GM21423 (cell line): ENCODE data around the gene CXorf65.
A peak's percentile ranks its signal among the peaks of the same experiment; 100 is the strongest.

Experiments used
- ATAC-seq: cut with Tn5 transposase; IDR thresholded peaks from one replicate; pipeline ENCODE4 v1.9.1; 2021; ENCODE audit warnings: mild to moderate bottlenecking, moderate library complexity; ENCODE audit not compliant: unreplicated experiment

CXorf65 gene

DNA sequence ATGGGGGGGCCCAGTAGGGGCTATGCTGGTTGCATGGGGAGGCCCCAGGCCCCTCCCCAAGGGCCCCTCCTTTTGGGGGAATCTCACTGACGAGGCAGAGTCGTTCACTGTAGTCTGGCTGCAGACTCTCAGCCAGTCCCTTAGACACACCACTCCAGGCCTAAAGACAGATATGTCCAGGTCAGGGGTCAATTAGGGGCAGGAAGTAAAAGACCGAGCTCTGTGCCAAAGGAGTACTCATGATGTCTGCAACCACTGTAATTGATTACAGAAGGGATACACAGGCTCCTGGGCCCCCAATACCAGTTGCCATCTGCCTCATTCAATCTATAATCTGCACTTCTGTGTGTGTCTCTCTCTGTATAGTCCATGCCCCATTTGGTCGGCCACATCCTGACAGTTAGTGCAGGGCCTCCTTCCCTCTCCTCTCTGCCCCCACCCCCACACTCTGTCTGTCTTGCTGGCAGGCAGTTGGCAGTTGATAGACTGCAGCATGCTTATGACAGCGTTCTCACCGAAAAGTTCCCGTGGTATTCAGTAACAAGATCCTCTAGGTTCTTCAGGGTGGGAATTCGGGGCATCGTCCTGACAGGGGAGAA is 1.3 kb upstream of the CXorf65 start:
- ATAC-seq = no peak

DNA sequence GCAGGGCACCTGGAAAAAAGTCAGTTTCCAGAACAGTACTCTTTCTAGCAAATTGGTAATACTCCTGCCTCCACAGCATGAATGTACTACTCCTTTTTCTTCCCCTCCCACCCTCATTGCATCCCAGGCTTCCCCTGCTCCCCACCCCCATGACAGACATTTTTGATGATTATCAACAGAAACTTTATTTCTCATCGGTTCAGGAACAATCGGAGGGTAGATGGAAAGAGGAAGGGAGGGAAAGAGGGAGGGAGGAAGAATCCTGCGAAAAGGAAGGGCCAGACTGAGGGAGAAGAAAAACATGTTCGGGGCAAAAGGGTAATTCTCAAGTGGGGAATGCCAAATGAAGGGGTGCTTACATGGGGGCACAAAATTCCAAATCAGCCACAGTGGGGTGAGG is 705 bp upstream of the CXorf65 start:
- no peak for ATAC-seq

DNA sequence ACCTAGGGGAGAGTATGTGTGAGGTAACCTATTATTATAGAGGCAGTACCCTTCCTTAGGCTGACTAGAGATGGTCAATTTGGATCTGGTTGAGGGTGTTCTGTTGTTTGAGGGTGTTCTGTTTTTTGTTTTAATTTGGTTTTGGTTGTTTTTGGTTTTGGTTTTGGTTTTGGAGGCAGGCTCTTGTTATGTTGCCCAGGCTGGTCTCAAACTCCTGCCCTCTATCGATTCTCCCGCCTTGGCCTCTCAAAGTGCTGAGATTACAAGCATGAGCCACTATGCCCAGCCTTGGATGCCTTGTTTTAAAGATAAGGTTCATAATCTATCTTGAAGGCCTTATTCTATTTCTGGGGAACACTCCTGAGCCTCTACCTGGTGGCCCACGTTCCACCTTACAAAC is 912 bp downstream of the CXorf65 start:
- ATAC-seq = no peak

DNA sequence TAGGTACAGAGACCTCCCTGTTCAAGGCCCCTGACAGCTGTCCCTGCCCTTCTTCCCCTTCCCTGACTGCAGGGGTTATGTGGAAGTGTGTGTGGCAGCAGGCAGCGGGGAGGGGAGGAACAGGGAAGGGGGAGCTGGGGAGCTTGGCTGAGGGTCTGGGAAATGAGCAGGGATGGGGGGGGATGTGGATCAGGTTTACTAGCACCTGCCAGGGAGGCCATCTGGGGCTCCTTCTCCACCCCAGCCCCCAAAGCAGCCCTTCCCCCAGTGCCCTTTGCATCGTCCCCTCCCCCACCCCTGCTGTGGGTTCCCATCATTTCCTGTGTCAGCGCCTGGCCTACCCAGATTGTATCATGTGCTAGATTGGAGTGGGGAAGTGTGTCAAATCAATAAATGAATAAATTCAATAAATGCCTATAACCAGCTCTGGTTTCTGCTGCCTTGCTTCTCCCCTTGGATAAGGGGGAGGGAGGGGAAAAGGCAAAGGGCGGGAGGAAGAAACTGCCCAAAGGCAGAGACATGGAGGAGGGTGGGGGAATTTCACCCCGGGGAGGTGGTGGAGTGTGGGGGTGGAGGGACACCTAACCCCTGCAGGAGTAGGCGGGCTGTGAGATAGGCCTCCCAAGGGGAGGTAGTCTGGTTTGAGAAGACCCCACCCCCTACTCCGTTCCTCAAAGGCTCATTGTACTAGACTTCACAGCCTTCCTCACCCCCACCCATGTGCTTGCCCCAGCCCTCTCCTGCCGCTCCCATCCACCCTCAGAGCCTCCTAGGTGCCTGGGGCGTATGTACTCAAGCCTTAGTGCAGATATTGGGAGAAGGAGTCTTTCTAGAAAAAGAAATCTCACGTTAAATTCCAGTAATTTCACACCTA is 3.2 kb downstream of the CXorf65 start:
- ATAC-seq = peak; percentile 50

DNA sequence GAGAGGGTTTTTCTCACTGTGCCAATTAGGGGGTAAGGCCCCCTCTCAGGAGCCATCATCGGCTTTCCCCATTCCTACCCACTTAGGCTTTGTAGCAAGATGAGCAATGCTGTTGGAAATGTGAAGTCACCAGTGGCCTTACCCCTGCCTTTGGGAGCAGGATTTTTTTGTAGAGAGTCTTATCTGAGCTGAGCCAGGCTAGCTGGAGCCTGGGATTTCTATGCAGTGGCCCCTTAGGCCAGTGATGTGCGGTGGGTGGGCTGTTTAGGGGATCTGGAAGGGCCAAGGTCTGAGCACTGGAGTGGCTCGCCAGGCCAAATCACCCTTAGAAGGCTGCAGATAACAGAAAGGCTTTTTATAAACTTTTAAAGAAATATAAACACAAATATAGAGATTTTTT is 4.2 kb downstream of the CXorf65 start:
- ATAC-seq = no peak

DNA sequence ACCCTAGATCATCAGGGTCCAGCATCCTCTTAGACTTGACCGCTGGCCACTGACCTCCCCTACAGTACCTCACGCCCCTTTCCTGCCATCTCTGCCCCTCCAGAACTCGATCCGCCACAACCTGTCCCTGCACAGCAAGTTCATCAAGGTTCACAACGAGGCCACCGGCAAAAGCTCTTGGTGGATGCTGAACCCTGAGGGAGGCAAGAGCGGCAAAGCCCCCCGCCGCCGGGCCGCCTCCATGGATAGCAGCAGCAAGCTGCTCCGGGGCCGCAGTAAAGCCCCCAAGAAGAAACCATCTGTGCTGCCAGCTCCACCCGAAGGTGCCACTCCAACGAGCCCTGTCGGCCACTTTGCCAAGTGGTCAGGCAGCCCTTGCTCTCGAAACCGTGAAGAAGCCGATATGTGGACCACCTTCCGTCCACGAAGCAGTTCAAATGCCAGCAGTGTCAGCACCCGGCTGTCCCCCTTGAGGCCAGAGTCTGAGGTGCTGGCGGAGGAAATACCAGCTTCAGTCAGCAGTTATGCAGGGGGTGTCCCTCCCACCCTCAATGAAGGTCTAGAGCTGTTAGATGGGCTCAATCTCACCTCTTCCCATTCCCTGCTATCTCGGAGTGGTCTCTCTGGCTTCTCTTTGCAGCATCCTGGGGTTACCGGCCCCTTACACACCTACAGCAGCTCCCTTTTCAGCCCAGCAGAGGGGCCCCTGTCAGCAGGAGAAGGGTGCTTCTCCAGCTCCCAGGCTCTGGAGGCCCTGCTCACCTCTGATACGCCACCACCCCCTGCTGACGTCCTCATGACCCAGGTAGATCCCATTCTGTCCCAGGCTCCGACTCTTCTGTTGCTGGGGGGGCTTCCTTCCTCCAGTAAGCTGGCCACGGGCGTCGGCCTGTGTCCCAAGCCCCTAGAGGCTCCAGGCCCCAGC is 5.7 kb downstream of the CXorf65 start:
- no peak for ATAC-seq

DNA sequence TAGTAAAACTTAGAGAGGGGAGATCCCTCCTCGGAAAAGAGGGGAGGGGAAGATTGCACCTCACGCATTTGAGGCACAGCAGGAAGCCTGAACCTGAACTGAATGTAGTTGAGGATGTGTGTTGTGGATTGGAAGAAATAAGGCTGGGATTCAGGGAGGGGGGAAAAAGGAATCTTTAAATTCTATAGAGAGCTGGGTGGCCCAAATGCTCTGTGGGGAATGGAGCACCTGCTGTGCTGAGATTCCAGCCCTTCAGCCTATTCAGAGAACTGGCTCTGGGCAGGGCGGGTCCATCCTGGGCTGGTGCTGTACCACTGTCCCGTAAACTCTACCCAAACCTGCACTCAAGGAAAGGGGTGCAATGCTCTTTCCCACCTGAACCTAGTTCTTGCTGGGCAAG is 6.8 kb downstream of the CXorf65 start:
- ATAC-seq = no peak

- no peak for ATAC-seq
Observed at GRCh38 chrX:71098951-71099506, 7.5 kb downstream of the CXorf65 start.

GRCh38 chrX:71098302-71098701 is 8.2 kb downstream of the CXorf65 start:
- ATAC-seq = no peak

DNA sequence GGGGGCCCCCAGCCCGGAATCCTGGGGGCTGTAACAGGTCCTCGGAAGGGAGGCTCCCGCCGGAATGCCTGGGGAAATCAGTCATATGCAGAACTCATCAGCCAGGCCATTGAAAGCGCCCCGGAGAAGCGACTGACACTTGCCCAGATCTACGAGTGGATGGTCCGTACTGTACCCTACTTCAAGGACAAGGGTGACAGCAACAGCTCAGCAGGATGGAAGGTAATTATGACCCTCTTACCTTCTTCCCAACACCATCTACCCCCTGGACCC is 9.8 kb downstream of the CXorf65 start:
- no peak for ATAC-seq

DNA sequence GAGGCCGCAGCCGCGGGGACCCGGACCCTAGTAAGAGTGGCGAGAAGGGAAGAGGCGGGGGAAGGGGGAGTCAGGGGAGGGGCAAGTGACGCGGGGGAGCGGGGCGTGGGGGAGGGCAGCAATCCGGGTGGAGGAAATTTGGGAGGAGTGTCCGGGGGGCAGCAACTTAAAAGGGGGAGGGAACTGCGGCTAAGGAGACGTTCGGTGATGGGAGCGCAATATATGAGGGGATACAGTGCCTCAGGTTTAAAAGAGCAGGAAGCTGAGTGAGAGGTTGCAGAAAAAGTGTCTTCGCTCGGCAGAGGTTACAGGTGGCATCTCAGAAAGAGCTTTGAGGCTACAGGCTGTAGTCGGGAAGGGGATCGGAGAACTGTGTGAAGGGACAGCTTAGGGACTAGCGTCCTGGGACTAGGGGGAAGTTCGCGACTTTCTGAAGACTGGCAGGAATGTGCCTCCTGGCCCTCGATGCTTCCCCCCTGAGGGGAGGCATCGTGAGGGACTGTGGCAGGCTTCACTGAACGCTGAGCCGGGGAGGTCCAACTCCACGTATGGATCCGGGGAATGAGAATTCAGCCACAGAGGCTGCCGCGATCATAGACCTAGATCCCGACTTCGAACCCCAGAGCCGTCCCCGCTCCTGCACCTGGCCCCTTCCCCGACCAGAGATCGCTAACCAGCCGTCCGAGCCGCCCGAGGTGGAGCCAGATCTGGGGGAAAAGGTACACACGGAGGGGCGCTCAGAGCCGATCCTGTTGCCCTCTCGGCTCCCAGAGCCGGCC is 10.4 kb downstream of the CXorf65 start:
- ATAC-seq = peak; percentile 34

DNA sequence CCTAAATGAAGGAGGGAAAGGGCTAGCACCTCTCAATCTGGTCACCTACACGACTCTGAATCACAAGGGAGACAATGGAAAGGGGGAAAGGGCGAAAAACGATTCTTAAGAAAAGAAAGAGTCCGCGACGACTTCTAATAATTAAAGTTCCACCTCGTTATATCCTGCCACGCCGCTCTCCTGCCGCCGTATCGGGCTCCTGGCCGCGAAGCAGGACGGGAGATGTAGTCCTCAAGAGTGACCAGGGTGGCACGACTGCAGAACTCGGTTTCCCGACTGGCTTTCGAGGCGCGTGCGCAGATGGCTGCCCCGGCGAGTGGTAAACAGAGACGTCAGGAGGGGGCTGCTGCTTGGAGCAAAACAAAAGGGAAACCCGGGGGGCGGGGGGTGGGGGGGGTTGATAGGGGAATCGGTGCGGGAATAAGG is 11.0 kb downstream of the CXorf65 start, which contains the start of gene FOXO4:
Gene FOXO4 (plus strand): TSS at position 297 of the 426 bp plus-strand sequence. CDS start 678 bp downstream, outside the sequence.
- ATAC-seq = peak; percentile 86

- no peak for ATAC-seq
Observed at GRCh38 chrX:71095033-71095432, 11.5 kb downstream of the CXorf65 start.

DNA sequence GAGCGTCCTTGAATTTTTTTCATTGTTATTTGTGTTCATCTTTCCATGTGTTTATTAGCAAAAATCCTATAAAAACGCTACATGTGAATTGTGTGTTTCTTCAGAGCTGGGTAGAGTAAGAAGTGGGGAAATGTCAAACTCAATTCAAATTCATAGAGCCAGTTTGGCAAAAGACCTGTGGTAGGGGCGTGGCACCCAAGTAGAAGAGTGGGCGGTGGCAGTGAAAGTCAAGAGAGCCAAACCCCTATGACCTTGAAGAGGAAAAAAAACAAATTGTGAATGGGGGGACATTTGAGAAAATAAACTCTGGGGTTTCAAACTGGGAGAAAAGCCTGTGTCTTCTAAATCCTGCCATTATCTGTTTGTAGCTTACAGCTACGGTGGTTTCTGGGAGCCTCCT is 15.3 kb downstream of the CXorf65 start:
- ATAC-seq = no peak

GRCh38 chrX:71085900-71086299 is 20.6 kb downstream of the CXorf65 start:
- no peak for ATAC-seq

DNA sequence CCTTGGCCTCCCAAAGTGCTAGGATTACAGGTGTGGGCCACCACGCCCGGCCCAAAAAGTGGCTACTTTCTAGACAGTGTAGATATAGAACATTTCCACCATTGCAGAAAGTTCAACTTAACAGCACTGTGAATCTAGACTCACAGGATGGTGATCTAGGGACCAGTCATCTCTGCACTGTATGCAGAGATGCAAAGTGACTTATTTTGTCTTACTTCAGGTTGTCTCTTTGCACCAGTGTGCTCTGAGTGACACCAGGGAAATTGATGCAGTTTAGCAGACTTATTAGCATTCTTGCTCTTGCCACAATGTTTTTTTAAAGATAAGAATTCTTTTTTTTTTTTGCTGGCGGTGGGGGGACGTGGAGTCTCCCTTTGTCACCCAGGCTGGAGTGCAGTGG is 23.7 kb downstream of the CXorf65 start:
- no peak for ATAC-seq

- no peak for ATAC-seq
Observed at GRCh38 chrX:71082124-71082647, 24.4 kb downstream of the CXorf65 start.

DNA sequence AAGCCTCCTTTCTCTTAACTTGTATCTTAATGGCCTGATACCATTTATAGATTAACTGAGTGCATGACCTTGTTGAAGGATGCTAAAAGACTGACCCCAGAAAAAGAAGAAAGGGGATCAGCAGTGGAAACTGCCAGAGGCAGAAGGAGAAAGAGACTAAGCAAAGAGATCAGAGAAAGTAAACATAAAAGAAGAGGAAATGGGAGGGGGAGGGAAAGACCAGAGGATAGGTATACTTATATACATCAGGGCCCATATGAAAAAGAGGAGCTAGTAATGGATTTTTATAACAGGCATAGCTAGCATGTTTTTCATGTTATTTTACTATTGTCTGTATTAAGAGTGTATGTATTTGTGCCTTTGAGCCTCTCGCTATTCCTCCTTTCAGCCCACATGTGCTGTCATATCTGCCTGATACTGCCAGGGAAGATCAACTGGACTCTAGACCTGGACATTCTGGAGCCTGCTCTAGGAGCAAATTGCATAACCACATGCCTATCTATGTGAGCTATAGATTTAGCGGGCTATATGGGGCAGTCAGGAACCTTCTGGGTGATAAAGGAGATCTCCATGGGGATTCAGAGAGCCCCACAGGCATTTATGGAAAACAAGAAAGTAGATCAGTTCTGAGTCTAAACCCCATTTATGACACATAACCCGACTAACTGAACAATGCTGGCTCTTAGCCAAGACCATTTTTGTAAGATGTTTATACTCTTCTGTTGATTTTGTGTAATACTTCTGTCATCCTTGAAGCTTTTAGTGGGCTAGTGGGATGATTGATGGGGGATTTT is 25.0 kb downstream of the CXorf65 start:
- ATAC-seq = no peak

DNA sequence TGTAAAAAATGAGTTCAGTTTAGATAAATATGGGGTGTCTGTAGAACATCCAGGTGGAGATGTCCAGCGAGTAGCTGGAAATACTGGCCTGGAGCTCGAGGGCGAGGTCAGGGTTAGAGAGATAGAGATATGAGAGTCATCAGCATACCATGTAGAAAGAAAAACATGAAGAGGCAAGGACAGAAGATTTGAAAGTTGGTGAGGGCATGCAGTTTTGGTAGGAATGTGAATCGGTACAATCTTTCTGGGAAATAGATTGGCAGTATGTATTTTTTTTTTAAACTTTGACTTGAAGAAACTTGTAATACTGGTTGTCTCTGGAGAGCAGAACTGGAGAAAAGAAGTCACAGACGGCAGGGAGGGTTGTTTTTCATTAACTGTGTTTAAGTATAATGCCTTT is 36.0 kb downstream of the CXorf65 start:
- no peak for ATAC-seq
